Endothelial cell of umbilical vein (primary cell): ENCODE data around the gene PDLIM4. TPM values are rescaled to one million over a fixed set of nuclear protein-coding genes. Genes with fewer than 3 reads are reported as not detected.

Source experiments
- BruUV-seq: library from RNA; stranded (reverse); fragments of 400-500 nt; replicated peaks from 2 replicates; lab custom pipeline; 2021; lab: Mats Ljungman, UMichigan
- CTCF ChIA-PET: fragments of 300-600, 350-600 bp; sonication (Branson Sonifier 250); formaldehyde crosslinking; loops from one replicate; lab custom pipeline; 2021; ENCODE audit warnings: antibody characterized with exemption, inconsistent platforms; lab: Charles Lee
- POLR2A ChIA-PET: fragments of 300-600, 350-600 bp; sonication (Branson Sonifier 250); formaldehyde crosslinking; loops from one replicate; lab custom pipeline; 2021; ENCODE audit warnings: antibody characterized with exemption, inconsistent platforms; lab: Charles Lee
- DNase-seq: peaks from one replicate; pipeline ENCODE4 v3.0.0-alpha.2; 2011; ENCODE audit warnings: low read depth, low spot score
- FAIRE-seq: peaks from 2 replicates; lab custom pipeline; 2011; peaks lifted over from hg19 to GRCh38; lab: Jason Lieb, UNC
- H2AFZ ChIP-seq: 2 replicates; pipeline ENCODE4 v1.6.0; 2012; ENCODE audit warnings: low read depth, low read length, control low read depth, inconsistent platforms
- H3K27ac ChIP-seq: 2 replicates; pipeline ENCODE4 v1.5.1; 2011; ENCODE audit warnings: low read depth, mild to moderate bottlenecking, control low read depth, low read length, moderate library complexity; ENCODE audit not compliant: insufficient read depth
- H3K27me3 ChIP-seq, 2 experiments: 2 replicates each; pipeline versions ENCODE4 v1.6.0 to v1.6.1; 2011; ENCODE audit warnings: low read length in 2 of 2, mixed read lengths in 1 of 2; ENCODE audit not compliant: control insufficient read depth in 2 of 2, insufficient read depth in 2 of 2
- H3K36me3 ChIP-seq, 2 experiments: 2 replicates in 1 of 2; 3 replicates in 1 of 2; pipeline ENCODE4 v1.5.1; 2011; ENCODE audit warnings: low read length in 2 of 2, mild to moderate bottlenecking in 1 of 2, moderate library complexity in 1 of 2; ENCODE audit not compliant: control insufficient read depth in 2 of 2, insufficient read depth in 2 of 2; ENCODE audit errors: extremely low read depth in 1 of 2
- H3K4me1 ChIP-seq: 3 replicates; pipeline ENCODE4 v1.5.1; 2011; ENCODE audit warnings: mild to moderate bottlenecking, low read length; ENCODE audit not compliant: control insufficient read depth, insufficient read depth; ENCODE audit errors: extremely low read depth
- H3K4me2 ChIP-seq: 2 replicates; pipeline ENCODE4 v1.6.1; 2011; ENCODE audit warnings: low read length, control low read depth, mixed read lengths; ENCODE audit not compliant: insufficient read depth
- H3K4me3 ChIP-seq, 3 experiments: fragments of 200-600 bp in 1 of 3; sonication (generic), shearing (Covaris generic) in 1 of 3; replicated peaks in 1 of 3; 2 replicates each; pipeline ENCODE4 v1.5.1; 2011 to 2016; ENCODE audit warnings: control low read depth in 3 of 3, low read length in 3 of 3, mild to moderate bottlenecking in 2 of 3, inconsistent platforms in 1 of 3, low read depth in 1 of 3, moderate library complexity in 1 of 3; ENCODE audit not compliant: insufficient read depth in 1 of 3
- H3K79me2 ChIP-seq: 2 replicates; pipeline ENCODE4 v1.6.0; 2012; ENCODE audit warnings: low read length, inconsistent platforms; ENCODE audit not compliant: control insufficient read depth, insufficient read depth
- H3K9ac ChIP-seq: replicated peaks from 2 replicates; pipeline ENCODE3; 2011; ENCODE audit warnings: low read length, control low read depth; ENCODE audit not compliant: insufficient read depth; ENCODE audit errors: extremely low read depth
- H3K9me1 ChIP-seq: replicated peaks from 3 replicates; pipeline ENCODE4 v1.6.0; 2011; ENCODE audit warnings: mild to moderate bottlenecking, low read length; ENCODE audit not compliant: control insufficient read depth, insufficient read depth; ENCODE audit errors: extremely low read depth
- H3K9me3 ChIP-seq: replicated peaks from 2 replicates; pipeline ENCODE4 v1.5.1; 2012; ENCODE audit warnings: low read length, inconsistent platforms; ENCODE audit not compliant: control insufficient read depth, insufficient read depth
- H4K20me1 ChIP-seq: replicated peaks from 2 replicates; pipeline ENCODE3; 2011; ENCODE audit warnings: mild to moderate bottlenecking, low read length; ENCODE audit not compliant: control insufficient read depth, insufficient read depth; ENCODE audit errors: extremely low read depth
- CTCF ChIP-seq, 2 donors: IDR thresholded peaks; 1 replicate in 1 of 2; 2 replicates in 1 of 2; pipeline ENCODE4 v1.5.1; 2011; ENCODE audit warnings: low read length in 2 of 2, mild to moderate bottlenecking in 2 of 2, moderate library complexity in 2 of 2, control low read depth in 1 of 2, inconsistent platforms in 1 of 2, low read depth in 1 of 2; ENCODE audit not compliant: insufficient read depth in 1 of 2; ENCODE audit errors: extremely low read depth in 1 of 2
- EZH2 ChIP-seq: IDR thresholded peaks from 2 replicates; pipeline ENCODE4 v1.6.1; 2012; ENCODE audit warnings: borderline replicate concordance, low read depth, mild to moderate bottlenecking, moderate library complexity, low read length, inconsistent platforms; ENCODE audit not compliant: severe bottlenecking
- FOS ChIP-seq: IDR thresholded peaks from 2 replicates; pipeline ENCODE4 v1.6.1; 2011; ENCODE audit warnings: mild to moderate bottlenecking, low read length, moderate library complexity, borderline replicate concordance; ENCODE audit not compliant: insufficient read depth
- GATA2 ChIP-seq: IDR thresholded peaks from 2 replicates; pipeline ENCODE4 v1.7.0; 2011; ENCODE audit warnings: low read depth, mild to moderate bottlenecking, moderate library complexity, mixed read lengths, low read length; ENCODE audit not compliant: insufficient read length, insufficient read depth
- JUN ChIP-seq: IDR thresholded peaks from 2 replicates; pipeline ENCODE4 v1.6.1; 2011; ENCODE audit warnings: borderline replicate concordance, low read depth; ENCODE audit not compliant: insufficient read length, insufficient read depth
- MAX ChIP-seq: IDR thresholded peaks from 2 replicates; pipeline ENCODE4 v1.6.1; 2011; ENCODE audit not compliant: insufficient read depth, insufficient read length
- MYC ChIP-seq: IDR thresholded peaks from one replicate; pipeline ENCODE4 v1.6.1; 2011; ENCODE audit warnings: mild to moderate bottlenecking, low read depth, low read length
- POLR2A ChIP-seq: IDR thresholded peaks from 2 replicates; pipeline ENCODE4 v1.6.1; 2012; ENCODE audit warnings: low read depth, mild to moderate bottlenecking, control low read depth, low read length
- POLR2AphosphoS5 ChIP-seq: IDR thresholded peaks from 2 replicates; pipeline ENCODE4 v1.6.1; 2012; ENCODE audit warnings: low read depth, mild to moderate bottlenecking, control low read depth, low read length, moderate library complexity; ENCODE audit not compliant: insufficient read depth
- dilution Hi-C: fragments of 300-500 bp; cut with MboI; formaldehyde crosslinking; loops from one replicate; pipeline ENCODE4 v1.15.0; 2019; ENCODE audit warnings: low sequenced_read_pairs; ENCODE audit not compliant: extremely low pct_ligation_motif_present
- intact Hi-C: fragments of 100-400 bp; cut with micrococcal nuclease; formaldehyde crosslinking; loops from one replicate; pipeline ENCODE4 v1.10.0; 2022
- polyA plus RNA-seq, 4 experiments: library from polyadenylated mRNA; depleted of rRNA in 3 of 4; stranded (reverse) in 3 of 4; unstranded in 1 of 4; fragments of >200 nt; gene quantifications; 2 replicates each; pipeline versions ENCODE4 v1.2.1 to v1.2.3, GENCODE V29; 2011 to 2012; ENCODE audit warnings: missing spikeins in 1 of 4
- total RNA-seq: library from RNA; stranded (reverse); gene quantifications from 2 replicates; pipeline ENCODE4 v1.2.3, GENCODE V29; 2021

Gene PDLIM4
- total and polyA plus RNA-seq, 2 donors (not counting 3 experiments of a cell fraction or from before 2014, with no cell fraction given) = 65.7 to 112 TPM

- Histone ChIP-seq H3K9ac (no peak overlapping the region), H3K4me3 (no peak overlapping the region), H3K9me1 (no peaks in the 10 kb centered on the region), H3K4me2 (no peak overlapping the region), H4K20me1 (no peaks in the 10 kb centered on the region), H3K27me3 (no peaks in the 10 kb centered on the region), H3K27ac (no peak overlapping the region), H3K79me2 (no peaks in the 10 kb centered on the region), H2AFZ (no peak overlapping the region), H3K36me3 (peaks cover 5 to 29% of the 10 kb centered on the region in 2 experiments), H3K4me1 (peaks cover 23% of the 10 kb centered on the region), H3K9me3 (no peaks in the 10 kb centered on the region)
- FAIRE-seq (no peak), DNase-seq (no peak)
- ChIA-PET POLR2A (no interaction called here), CTCF (interaction anchor here (1.6 to 1.8 kb wide), 2 partner anchors 24 to 32 kb away, joined by 4 to 6 read pairs; partner anchors contain the start of gene SLC22A4)
- intact Hi-C loops (loop anchor here (5.0 to 10.0 kb wide), 2 partner anchors 32 to 455 kb away; no protein-coding TSS in a partner anchor), dilution Hi-C loops (no loop called here)
- BruUV-seq = no TSS peak
- TF ChIP-seq EZH2 = no peak
- no peak for TF ChIP-seq MYC
- no peak for TF ChIP-seq MAX
- TF ChIP-seq POLR2AphosphoS5 = no peak
- TF ChIP-seq CTCF (IDR thresholded peaks at IDR 0.05; ENCODE audit: extremely low read depth in 1 of 2, insufficient read depth in 1 of 2, low read depth in 1 of 2, low read length in 2 of 2) = no peak
- TF ChIP-seq JUN = no peak
- TF ChIP-seq POLR2A = no peak
- no peak for TF ChIP-seq FOS
- TF ChIP-seq GATA2 = no peak
Measured at GRCh38 chr5:132269635-132270334, 12.3 kb downstream of the PDLIM4 start.
